Liver (tissue), 3 donors: ENCODE measurements around the gene ATF1.

Experiments
- ATF3 ChIP-seq: IDR thresholded peaks from 2 replicates; pipeline ENCODE4 v1.6.1; 2016; ENCODE audit warnings: antibody characterized with exemption
- CTCF ChIP-seq: fragments of 150-350 bp; IDR thresholded peaks from 2 replicates; pipeline ENCODE4 v1.5.1; 2017; ENCODE audit warnings: improper control_type of control experiment, low read depth, low read length; ENCODE audit not compliant: missing input control
- EGR1 ChIP-seq, 2 donors: IDR thresholded peaks; 2 replicates each; pipeline ENCODE4 v1.6.1; 2016 to 2018; ENCODE audit warnings: antibody characterized with exemption in 2 of 2, low read depth in 2 of 2
- FOXA1 ChIP-seq: IDR thresholded peaks from 2 replicates; pipeline ENCODE4 v1.6.1; 2016; ENCODE audit warnings: antibody characterized with exemption
- HNF4A ChIP-seq, 2 donors: conservative IDR thresholded peaks; 2 replicates each; pipeline ENCODE4 v1.6.1; 2016; ENCODE audit warnings: antibody characterized with exemption in 2 of 2, mild to moderate bottlenecking in 2 of 2
- RAD21 ChIP-seq, 2 donors: IDR thresholded peaks; 2 replicates each; pipeline ENCODE4 v1.6.1; 2016; ENCODE audit warnings: antibody characterized with exemption in 2 of 2, mild to moderate bottlenecking in 2 of 2
- REST ChIP-seq: IDR thresholded peaks from 2 replicates; pipeline ENCODE4 v1.6.1; 2016; ENCODE audit warnings: antibody characterized with exemption, mild to moderate bottlenecking
- RXRA ChIP-seq, 2 donors: IDR thresholded peaks; 2 replicates each; pipeline ENCODE4 v1.6.1; 2017 to 2018; ENCODE audit warnings: antibody characterized with exemption in 2 of 2, mild to moderate bottlenecking in 1 of 2
- SP1 ChIP-seq: IDR thresholded peaks from 2 replicates; pipeline ENCODE4 v1.6.1; 2018; ENCODE audit warnings: antibody characterized with exemption, mild to moderate bottlenecking
- TAF1 ChIP-seq: conservative IDR thresholded peaks from 2 replicates; pipeline ENCODE4 v1.6.1; 2016; ENCODE audit warnings: antibody characterized with exemption, mild to moderate bottlenecking
- YY1 ChIP-seq: IDR thresholded peaks from 2 replicates; pipeline ENCODE4 v1.6.1; 2016; ENCODE audit warnings: antibody characterized with exemption, mild to moderate bottlenecking
- donor health status: healthy.
- donor health status: healthy.

GRCh38 chr12:50788561-50788960, 24.7 kb downstream of the ATF1 start:
- TF ChIP-seq CTCF (no peak), FOXA1 (no peak), HNF4A (conservative IDR thresholded peaks at IDR 0.05) (no peak), SP1 (no peak), REST (no peak), RAD21 (IDR thresholded peaks at IDR 0.05) (no peak), ATF3 (no peak), YY1 (no peak), EGR1 (IDR thresholded peaks at IDR 0.05; ENCODE audit: low read depth in 2 of 2) (no peak), TAF1 (no peak), RXRA (IDR thresholded peaks at IDR 0.05) (no peak)
